ENCODE results near the gene SMOC2. TPM values are rescaled to one million over a fixed set of nuclear protein-coding genes. Genes with fewer than 3 reads are reported as not detected.

SMOC2 gene
- total RNA-seq, 2 donors from 2014 or later: 25.6 to 29.6 TPM

GRCh38 chr6:168555618-168556273, 114.8 kb downstream of the SMOC2 start:
- no peaks in the 10 kb centered on the region for H3K36me3 ChIP-seq
- H3K9ac ChIP-seq (ENCODE audit: low read depth in 2 of 2, low read length in 2 of 2): no peak overlapping the region
- H3K4me3 ChIP-seq: no peak overlapping the region
- H3K4me1 ChIP-seq: no peaks in the 10 kb centered on the region
- no peak for DNase-seq
- no peak overlapping the region for H3K27ac ChIP-seq
- intact Hi-C loops (cut with DNase I): no loop called here
- no peak for TF ChIP-seq CTCF (IDR thresholded peaks at IDR 0.05)
- H3K9me3 ChIP-seq: no peaks in the 10 kb centered on the region
- no peaks in the 10 kb centered on the region for H3K27me3 ChIP-seq

GRCh38 chr6:168557512-168557911, 116.5 kb downstream of the SMOC2 start:
- Histone ChIP-seq H3K4me3 (no peak overlapping the region), H3K9me3 (no peaks in the 10 kb centered on the region), H3K4me1 (no peaks in the 10 kb centered on the region), H3K36me3 (no peaks in the 10 kb centered on the region), H3K27ac (no peak overlapping the region), H3K27me3 (no peaks in the 10 kb centered on the region), H3K9ac (ENCODE audit: low read depth in 2 of 2, low read length in 2 of 2) (no peak overlapping the region)
- intact Hi-C loops (cut with DNase I): no loop called here
- no peak for DNase-seq
- no peak for TF ChIP-seq CTCF (IDR thresholded peaks at IDR 0.05)

GRCh38 chr6:168558686-168559085, 117.7 kb downstream of the SMOC2 start:
- no peaks in the 10 kb centered on the region for H3K36me3 ChIP-seq
- H3K9me3 ChIP-seq: no peaks in the 10 kb centered on the region
- H3K4me3 ChIP-seq: no peak overlapping the region
- H3K4me1 ChIP-seq: no peaks in the 10 kb centered on the region
- H3K27me3 ChIP-seq: no peaks in the 10 kb centered on the region
- no peak overlapping the region for H3K9ac ChIP-seq (ENCODE audit: low read depth in 2 of 2, low read length in 2 of 2)
- intact Hi-C loops (cut with DNase I): no loop called here
- H3K27ac ChIP-seq: no peak overlapping the region
- no peak for TF ChIP-seq CTCF (IDR thresholded peaks at IDR 0.05)
- DNase-seq: no peak

- Histone ChIP-seq H3K4me3 (no peak overlapping the region), H3K27me3 (no peaks in the 10 kb centered on the region), H3K9ac (ENCODE audit: low read depth in 2 of 2, low read length in 2 of 2) (no peak overlapping the region), H3K27ac (no peak overlapping the region), H3K4me1 (no peaks in the 10 kb centered on the region), H3K9me3 (no peaks in the 10 kb centered on the region), H3K36me3 (no peaks in the 10 kb centered on the region)
- DNase-seq: no peak
- intact Hi-C loops (cut with DNase I): no loop called here
- no peak for TF ChIP-seq CTCF (IDR thresholded peaks at IDR 0.05)
Measured at GRCh38 chr6:168559574-168560098, 118.7 kb downstream of the SMOC2 start.

- Histone ChIP-seq H3K4me1 (no peaks in the 10 kb centered on the region), H3K27ac (no peak overlapping the region), H3K27me3 (no peaks in the 10 kb centered on the region), H3K9me3 (no peaks in the 10 kb centered on the region), H3K36me3 (no peaks in the 10 kb centered on the region), H3K9ac (ENCODE audit: low read depth in 2 of 2, low read length in 2 of 2) (no peak overlapping the region), H3K4me3 (no peak overlapping the region)
- no peak for DNase-seq
- no peak for TF ChIP-seq CTCF (IDR thresholded peaks at IDR 0.05)
- intact Hi-C loops (cut with DNase I): no loop called here
Measured at GRCh38 chr6:168560126-168560525, 119.1 kb downstream of the SMOC2 start.
